K562 (cell line): ENCODE data around the gene SRPK2. TPM values are rescaled to one million over a fixed set of nuclear protein-coding genes. Genes with fewer than 3 reads are reported as not detected.

Experiments used
- GTF2A2 ChIP-seq: IDR thresholded peaks from 2 replicates; pipeline ENCODE4 v1.6.1; 2016; ENCODE audit warnings: mild to moderate bottlenecking, missing genetic modification characterization, missing compliant biosample characterization
- NKRF ChIP-seq: fragments of 450-650 bp; IDR thresholded peaks from 2 replicates; pipeline ENCODE4 v1.6.1; 2016; ENCODE audit warnings: borderline replicate concordance
- USF2 ChIP-seq: sonication (generic); formaldehyde crosslinking; IDR thresholded peaks from 2 replicates; pipeline ENCODE4 v1.5.0; 2020; ENCODE audit warnings: missing genetic modification reagents
- ZC3H8 ChIP-seq: fragments of 450-650 bp; IDR thresholded peaks from 2 replicates; pipeline ENCODE4 v1.6.1; 2017
- polyA plus RNA-seq, 8 experiments: library from polyadenylated mRNA; depleted of rRNA in 4 of 8; stranded (reverse) in 5 of 8; unstranded in 3 of 8; fragments of >200 nt; fragmentation: Nextera tagmentation in 2 of 8; fragmentation: Illumina TruSeq in 1 of 8; extraction: Ambion mirVana in 2 of 8; extraction: Trizol in 1 of 8; gene quantifications; 2 replicates each; pipeline versions ENCODE4 v1.2.1 to v1.2.3, GENCODE V29; 2011 to 2014; ENCODE audit warnings: inconsistent platforms in 1 of 8, missing spikeins in 1 of 8
- total RNA-seq, 7 experiments: library from RNA; depleted of rRNA in 6 of 7; stranded (reverse); fragments of >200 nt in 6 of 7; fragmentation: Illumina TruSeq in 2 of 7; extraction: Trizol in 2 of 7; gene quantifications; 2 replicates each; pipeline versions ENCODE4 v1.2.1 to v1.2.3, GENCODE V29; 2011 to 2021; ENCODE audit warnings: low replicate concordance in 1 of 7
- TF ChIP-seq, protein P1 (sequence below): fragments of 450-650 bp; IDR thresholded peaks from one replicate; pipeline ENCODE4 v1.6.1; 2018; ENCODE audit warnings: mild to moderate bottlenecking, moderate library complexity; ENCODE audit not compliant: partially characterized antibody

The SRPK2 gene
- total and polyA plus RNA-seq, 9 of the 15 experiments (the other 6 are each of a cell fraction or from before 2014, with no cell fraction given), result 21.5 to 44.7 (median 33.3) TPM

- TF ChIP-seq NKRF (0 out of 2 replicates have a peak, but pooled peaks have one; percentile 33), ZC3H8 (no peak), GTF2A2 (tag) (no peak), USF2 (CRISPR knock-in tag) (no peak)
- TF ChIP-seq, protein P1, sequence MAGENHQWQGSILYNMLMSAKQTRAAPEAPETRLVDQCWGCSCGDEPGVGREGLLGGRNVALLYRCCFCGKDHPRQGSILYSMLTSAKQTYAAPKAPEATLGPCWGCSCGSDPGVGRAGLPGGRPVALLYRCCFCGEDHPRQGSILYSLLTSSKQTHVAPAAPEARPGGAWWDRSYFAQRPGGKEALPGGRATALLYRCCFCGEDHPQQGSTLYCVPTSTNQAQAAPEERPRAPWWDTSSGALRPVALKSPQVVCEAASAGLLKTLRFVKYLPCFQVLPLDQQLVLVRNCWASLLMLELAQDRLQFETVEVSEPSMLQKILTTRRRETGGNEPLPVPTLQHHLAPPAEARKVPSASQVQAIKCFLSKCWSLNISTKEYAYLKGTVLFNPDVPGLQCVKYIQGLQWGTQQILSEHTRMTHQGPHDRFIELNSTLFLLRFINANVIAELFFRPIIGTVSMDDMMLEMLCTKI, result no peak
Measured at GRCh38 chr7:105387508-105388355, 989 bp downstream of the SRPK2 start (continued).
